H1 (cell line): ENCODE data around the gene PSMC3. TPM values are rescaled to one million over a fixed set of nuclear protein-coding genes. Genes with fewer than 3 reads are reported as not detected.

Experiments
- CTCF ChIA-PET: fragments of 300-600 bp; sonication (Branson Sonifier 250); formaldehyde crosslinking; loops from one replicate; lab custom pipeline; 2021; ENCODE audit not compliant: partially characterized antibody; lab: Charles Lee
- POLR2A ChIA-PET: fragments of 300-600 bp; sonication (Branson Sonifier 250); formaldehyde crosslinking; loops from one replicate; lab custom pipeline; 2021; ENCODE audit warnings: inconsistent platforms; ENCODE audit not compliant: partially characterized antibody; lab: Charles Lee
- DNase-seq, 2 experiments: peaks; one replicate each; pipeline versions ENCODE4 v3.0.0 to v3.0.0-alpha.2; 2010 to 2022; ENCODE audit warnings: low spot score in 2 of 2, low read depth in 1 of 2, mixed read lengths in 1 of 2
- FAIRE-seq: peaks from 2 replicates; lab custom pipeline; 2011; peaks lifted over from hg19 to GRCh38; lab: Jason Lieb, UNC
- H2AFZ ChIP-seq: 2 replicates; pipeline ENCODE4 v1.8.1; 2012; ENCODE audit warnings: low read length, inconsistent platforms
- H2AK5ac ChIP-seq: 2 replicates; pipeline ENCODE4 v1.6.1; 2013; ENCODE audit warnings: low read depth, low read length
- H2BK120ac ChIP-seq: replicated peaks from 2 replicates; pipeline ENCODE3; 2013; ENCODE audit warnings: low read depth, low read length, inconsistent platforms
- H2BK12ac ChIP-seq: 2 replicates; pipeline ENCODE4 v1.6.1; 2013; ENCODE audit warnings: low read depth, low read length
- H2BK15ac ChIP-seq: 2 replicates; pipeline ENCODE4 v1.6.1; 2013; ENCODE audit warnings: low read length
- H2BK20ac ChIP-seq: 2 replicates; pipeline ENCODE4 v1.6.1; 2013; ENCODE audit warnings: low read length
- H2BK5ac ChIP-seq: 2 replicates; pipeline ENCODE4 v1.6.1; 2013; ENCODE audit warnings: low read depth, low read length
- H3K14ac ChIP-seq: 2 replicates; pipeline ENCODE4 v1.6.1; 2013; ENCODE audit warnings: inconsistent platforms; ENCODE audit not compliant: insufficient read length
- H3K18ac ChIP-seq: 2 replicates; pipeline ENCODE4 v1.6.1; 2013; ENCODE audit warnings: low read length; ENCODE audit errors: extremely low read depth
- H3K23ac ChIP-seq: 2 replicates; pipeline ENCODE4 v1.6.1; 2013; ENCODE audit warnings: inconsistent platforms; ENCODE audit not compliant: insufficient read length
- H3K23me2 ChIP-seq: 2 replicates; pipeline ENCODE4 v1.6.1; 2013; ENCODE audit warnings: low read depth, low read length
- H3K27ac ChIP-seq: 2 replicates; pipeline ENCODE4 v1.6.1; 2011; ENCODE audit warnings: low read depth, low read length, inconsistent platforms
- H3K27me3 ChIP-seq, 4 experiments: replicated peaks in 1 of 4; 1 replicate in 1 of 4; 2 replicates in 3 of 4; pipeline versions ENCODE4 v1.6.1 to v1.8.1; 2011 to 2013; ENCODE audit warnings: low read length in 3 of 4, mild to moderate bottlenecking in 3 of 4, inconsistent platforms in 2 of 4, mixed read lengths in 2 of 4, moderate library complexity in 1 of 4; ENCODE audit not compliant: control insufficient read depth in 3 of 4, insufficient read depth in 3 of 4; ENCODE audit errors: extremely low read depth in 1 of 4
- H3K36me3 ChIP-seq, 4 experiments: 2 replicates each; pipeline versions ENCODE4 v1.6.1 to v1.8.1; 2011 to 2013; ENCODE audit warnings: mild to moderate bottlenecking in 4 of 4, low read length in 3 of 4, moderate library complexity in 2 of 4, control low read depth in 1 of 4, inconsistent platforms in 1 of 4; ENCODE audit not compliant: insufficient read depth in 4 of 4, control insufficient read depth in 2 of 4
- H3K4ac ChIP-seq: replicated peaks from 2 replicates; pipeline ENCODE3; 2013; ENCODE audit warnings: low read length, low read depth, mixed read lengths, inconsistent platforms; ENCODE audit not compliant: insufficient read length
- H3K4me1 ChIP-seq, 4 experiments: replicated peaks in 1 of 4; 1 replicate in 1 of 4; 2 replicates in 3 of 4; pipeline versions ENCODE4 v1.6.1 to v1.8.1; 2011 to 2013; ENCODE audit warnings: low read length in 3 of 4, inconsistent platforms in 2 of 4, mixed read lengths in 1 of 4; ENCODE audit not compliant: insufficient read depth in 4 of 4, control insufficient read depth in 3 of 4
- H3K4me2 ChIP-seq, 2 experiments: 2 replicates each; pipeline versions ENCODE4 v1.6.1 to v1.8.1; 2011 to 2013; ENCODE audit warnings: low read depth in 2 of 2, low read length in 2 of 2, control low read depth in 1 of 2, inconsistent platforms in 1 of 2, mild to moderate bottlenecking in 1 of 2; ENCODE audit not compliant: insufficient read depth in 1 of 2
- H3K4me3 ChIP-seq, 4 experiments: fragments of 200-600, 300-600 bp in 1 of 4; sonication (generic), shearing (Covaris generic), sonication (Bioruptor Twin) in 1 of 4; 2 replicates each; pipeline versions ENCODE4 v1.5.1 to v1.8.1; 2011 to 2016; ENCODE audit warnings: low read length in 4 of 4, low read depth in 3 of 4, control low read depth in 2 of 4, inconsistent platforms in 2 of 4, mild to moderate bottlenecking in 2 of 4, mixed read lengths in 1 of 4, moderate library complexity in 1 of 4; ENCODE audit not compliant: insufficient read depth in 2 of 4; ENCODE audit errors: extremely low read depth in 1 of 4
- H3K56ac ChIP-seq: replicated peaks from 2 replicates; pipeline ENCODE3; 2013; ENCODE audit warnings: low read depth, mild to moderate bottlenecking, mixed read lengths, low read length, inconsistent platforms; ENCODE audit not compliant: insufficient read length
- H3K79me1 ChIP-seq: 2 replicates; pipeline ENCODE4 v1.6.1; 2013; ENCODE audit warnings: low read depth, low read length, control low read depth
- H3K79me2 ChIP-seq, 2 experiments: 2 replicates each; pipeline versions ENCODE4 v1.6.1 to v1.8.1; 2012 to 2013; ENCODE audit warnings: low read length in 2 of 2, mild to moderate bottlenecking in 2 of 2, inconsistent platforms in 1 of 2; ENCODE audit not compliant: insufficient read depth in 2 of 2, control insufficient read depth in 1 of 2
- H3K9ac ChIP-seq, 4 experiments: replicated peaks in 1 of 4; 1 replicate in 1 of 4; 2 replicates in 3 of 4; pipeline versions ENCODE4 v1.6.1 to v1.8.1; 2011 to 2013; ENCODE audit warnings: low read depth in 3 of 4, low read length in 3 of 4, control low read depth in 2 of 4, mild to moderate bottlenecking in 2 of 4, moderate library complexity in 2 of 4, inconsistent platforms in 1 of 4; ENCODE audit errors: extremely low read depth in 1 of 4
- H3K9me3 ChIP-seq, 2 experiments: 2 replicates each; pipeline versions ENCODE4 v1.6.1 to v1.8.1; 2012 to 2013; ENCODE audit warnings: mild to moderate bottlenecking in 2 of 2, moderate library complexity in 2 of 2, control low read depth in 1 of 2, inconsistent platforms in 1 of 2, low read depth in 1 of 2, low read length in 1 of 2, mixed read lengths in 1 of 2; ENCODE audit not compliant: insufficient read depth in 2 of 2
- H4K20me1 ChIP-seq, 2 experiments: replicated peaks in 1 of 2; 2 replicates each; pipeline versions ENCODE3 to v1.8.1; 2011 to 2013; ENCODE audit warnings: inconsistent platforms in 2 of 2, low read length in 2 of 2, mild to moderate bottlenecking in 1 of 2; ENCODE audit not compliant: insufficient read depth in 2 of 2, control insufficient read depth in 1 of 2
- H4K5ac ChIP-seq: 2 replicates; pipeline ENCODE4 v1.6.1; 2013; ENCODE audit warnings: low read length, low read depth, mixed read lengths, inconsistent platforms; ENCODE audit not compliant: insufficient read length
- H4K8ac ChIP-seq: 2 replicates; pipeline ENCODE4 v1.8.0; 2013; ENCODE audit warnings: mild to moderate bottlenecking, moderate library complexity, low read length, inconsistent platforms; ENCODE audit not compliant: insufficient read depth; ENCODE audit errors: extremely low read depth
- H4K91ac ChIP-seq: replicated peaks from 2 replicates; pipeline ENCODE3; 2013; ENCODE audit warnings: low read length, mixed read lengths, inconsistent platforms; ENCODE audit not compliant: insufficient read length
- BACH1 ChIP-seq: IDR thresholded peaks from 2 replicates; pipeline ENCODE4 v1.6.1; 2012; ENCODE audit warnings: low read length, improper control_type of control experiment
- CBX8 ChIP-seq: fragments of 300-800, 300-1000 bp; sonication (generic); IDR thresholded peaks from 2 replicates; pipeline ENCODE4 v1.7.1; 2016; ENCODE audit warnings: low read depth, low read length, borderline replicate concordance
- CHD1 ChIP-seq: IDR thresholded peaks from 2 replicates; pipeline ENCODE4 v1.6.1; 2012; ENCODE audit warnings: low read depth, low read length, improper control_type of control experiment
- CHD2 ChIP-seq: IDR thresholded peaks from 2 replicates; pipeline ENCODE4 v1.6.1; 2012; ENCODE audit warnings: low read length, improper control_type of control experiment
- HDAC2 ChIP-seq, 2 experiments: fragments of 300-600 bp in 1 of 2; sonication (generic) in 1 of 2; IDR thresholded peaks; 2 replicates each; pipeline ENCODE4 v1.6.1; 2011 to 2012; ENCODE audit warnings: low read depth in 2 of 2, low read length in 2 of 2, mild to moderate bottlenecking in 2 of 2, moderate library complexity in 2 of 2, borderline replicate concordance in 1 of 2, inconsistent platforms in 1 of 2
- JUN ChIP-seq: IDR thresholded peaks from 2 replicates; pipeline ENCODE4 v1.6.1; 2011; ENCODE audit warnings: low read depth, mild to moderate bottlenecking, improper control_type of control experiment, low read length
- KDM1A ChIP-seq: fragments of 200-600, 300-600 bp; sonication (generic); IDR thresholded peaks from 2 replicates; pipeline ENCODE4 v1.7.1; 2016; ENCODE audit warnings: mild to moderate bottlenecking, low read length, borderline replicate concordance
- KDM4A ChIP-seq: IDR thresholded peaks from one replicate; pipeline ENCODE4 v1.7.1; 2012; ENCODE audit warnings: low read depth, mild to moderate bottlenecking, moderate library complexity, low read length, inconsistent platforms; ENCODE audit not compliant: severe bottlenecking
- NRF1 ChIP-seq: IDR thresholded peaks from 2 replicates; pipeline ENCODE4 v1.6.1; 2011; ENCODE audit warnings: mild to moderate bottlenecking, low read depth, low read length, improper control_type of control experiment
- POLR2A ChIP-seq, 2 experiments: IDR thresholded peaks; 1 replicate in 1 of 2; 2 replicates in 1 of 2; pipeline ENCODE4 v1.6.1; 2011; ENCODE audit warnings: low read depth in 2 of 2, low read length in 2 of 2, mild to moderate bottlenecking in 2 of 2; ENCODE audit errors: control extremely low read depth in 1 of 2
- RXRA ChIP-seq: IDR thresholded peaks from 2 replicates; pipeline ENCODE4 v1.6.1; 2011; ENCODE audit warnings: low read depth, mild to moderate bottlenecking, low read length, moderate library complexity; ENCODE audit not compliant: insufficient read depth
- SIX5 ChIP-seq: IDR thresholded peaks from 2 replicates; pipeline ENCODE4 v1.6.1; 2011; ENCODE audit warnings: mild to moderate bottlenecking, low read depth, low read length
- SP4 ChIP-seq: IDR thresholded peaks from 2 replicates; pipeline ENCODE4 v1.6.1; 2012; ENCODE audit warnings: low read length, inconsistent platforms
- SRF ChIP-seq: IDR thresholded peaks from 2 replicates; pipeline ENCODE4 v1.6.1; 2011; ENCODE audit warnings: mild to moderate bottlenecking, low read depth, low read length, moderate library complexity
- TBP ChIP-seq: IDR thresholded peaks from 2 replicates; pipeline ENCODE4 v1.6.1; 2011; ENCODE audit warnings: low read depth, low read length, improper control_type of control experiment
- YY1 ChIP-seq: IDR thresholded peaks from 2 replicates; pipeline ENCODE4 v1.6.1; 2011; ENCODE audit warnings: low read depth, mild to moderate bottlenecking, low read length
- WGBS, 2 experiments: shearing (Covaris generic) in 1 of 2; methylation state at CpG; one replicate each; pipeline versions ENCODE4 v1.1.6 to v1.1.7; 2013 to 2015; ENCODE audit warnings: low lambda C conversion rate in 2 of 2, mixed read lengths in 2 of 2, inconsistent platforms in 1 of 2, low coverage in 1 of 2, missing lambda C conversion rate in 1 of 2; ENCODE audit not compliant: insufficient replicate concordance in 2 of 2, insufficient coverage in 1 of 2, insufficient read length in 1 of 2; ENCODE audit errors: extremely low coverage in 1 of 2, missing lambda C conversion rate in 1 of 2; 5-methylcytosine and 5-hydroxymethylcytosine counted together
- polyA plus RNA-seq, 7 experiments: library from polyadenylated mRNA; depleted of rRNA in 3 of 7; stranded (reverse) in 5 of 7; unstranded in 2 of 7; fragments of >200 nt in 5 of 7; fragments of 200-250 nt in 2 of 7; gene quantifications; 1 replicate in 5 of 7; 2 replicates in 1 of 7; 4 replicates in 1 of 7; pipeline versions ENCODE4 v1.2.1 to v1.2.3, GENCODE V29; 2011 to 2013; ENCODE audit warnings: missing spikeins in 2 of 7, mixed read lengths in 2 of 7
- total RNA-seq: library from RNA; stranded (reverse); fragmentation: NEBNext Ultra II Directional; extraction: Animal tissue kit (Norgen Biotek cat#: 25700); gene quantifications from 2 replicates; pipeline ENCODE4 v1.2.1, GENCODE V29; 2021

PSMC3 gene
- total and polyA plus RNA-seq, 2 of the 8 experiments (the other 6 are each of a cell fraction or from before 2014, with no cell fraction given) = 105 to 160 TPM

DNA sequence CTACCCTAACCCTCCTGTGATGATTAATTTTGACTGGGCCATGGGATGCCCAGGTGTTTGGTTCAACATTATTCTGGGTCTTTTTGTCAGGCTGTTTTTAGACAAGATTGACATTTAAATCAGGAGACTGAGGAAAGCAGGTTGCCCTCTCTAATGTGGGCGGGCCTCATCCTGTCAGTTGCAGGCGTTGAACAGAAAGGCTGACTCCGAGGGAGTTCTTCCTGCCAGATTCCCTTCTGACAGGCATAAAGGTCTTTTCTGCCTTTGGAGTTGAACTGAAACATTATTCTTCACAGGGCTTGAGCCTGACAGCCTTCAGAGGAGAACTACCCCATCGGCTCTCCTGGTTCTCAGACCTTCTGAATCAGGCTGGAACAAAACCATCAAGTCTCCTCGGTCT is 4.3 kb upstream of the PSMC3 start:
- Histone ChIP-seq H2BK5ac (no peak overlapping the region), H3K27ac (no peak overlapping the region), H2AFZ (no peak overlapping the region), H3K14ac (no peak overlapping the region), H2BK20ac (no peak overlapping the region), H3K4me2 (no peak overlapping the region), H3K23me2 (no peaks in the 10 kb centered on the region; the same call in 1 of the 2 replicates), H3K4ac (no peak overlapping the region), H3K9me3 (no peaks in the 10 kb centered on the region), H2BK15ac (no peak overlapping the region), H3K79me2 (peaks cover 0 to 4% of the 10 kb centered on the region in 2 experiments; a peak in 2 of 4 replicates), H2AK5ac (no peak overlapping the region), H4K20me1 (no peaks in the 10 kb centered on the region), H4K5ac (no peak overlapping the region), H3K23ac (no peak overlapping the region), H2BK120ac (no peak overlapping the region), H3K79me1 (0 out of 2 replicates have a peak, but pooled peaks cover 3% of the 10 kb centered on the region), H3K4me1 (no peaks in the 10 kb centered on the region; a peak in 1 of 7 replicates), H4K8ac (no peak overlapping the region), H3K9ac (no peak overlapping the region), H2BK12ac (no peak overlapping the region), H3K4me3 (no peak overlapping the region), H3K18ac (no peak overlapping the region), H3K27me3 (no peaks in the 10 kb centered on the region), H3K56ac (no peak overlapping the region), H3K36me3 (no peaks in the 10 kb centered on the region), H4K91ac (no peak overlapping the region)
- WGBS, 2 experiments = 85% methylated on average over 5 of the region's 5 CpGs; no CpG with 5 or more reads in 1 of the 2 experiments
- TF ChIP-seq SRF (no peak), CHD2 (no peak), BACH1 (no peak), RXRA (no peak), NRF1 (no peak), CHD1 (no peak), SIX5 (no peak), JUN (no peak), SP4 (no peak), TBP (no peak), HDAC2 (IDR thresholded peaks at IDR 0.05; ENCODE audit: borderline replicate concordance in 1 of 2, low read depth in 2 of 2, low read length in 2 of 2) (no peak), YY1 (no peak), CBX8 (no peak), KDM1A (no peak), POLR2A (IDR thresholded peaks at IDR 0.05; ENCODE audit: control extremely low read depth in 1 of 2, low read depth in 2 of 2, low read length in 2 of 2) (no peak), KDM4A (no peak)
- CTCF ChIA-PET = interaction anchor here (1.1 kb wide), 1 partner anchor 121 kb away, joined by 3 read pairs; no protein-coding TSS in a partner anchor
- FAIRE-seq = no peak
- POLR2A ChIA-PET = interaction anchor here (0.6 to 1.6 kb wide), 2 partner anchors 23 to 134 kb away, joined by 4 read pairs; no protein-coding TSS in a partner anchor
- no peak for DNase-seq
